Smooth muscle cell (in vitro differentiated cells): ENCODE measurements around the gene MAK. TPM values are rescaled to one million over a fixed set of nuclear protein-coding genes. Genes with fewer than 3 reads are reported as not detected.

Experiments
- DNase-seq: peaks from one replicate; lab custom pipeline; 2025; ENCODE audit not compliant: unreplicated experiment; lab: John Stamatoyannopoulos, UW
- H2AFZ ChIP-seq: fragments of 200-600 bp; sonication (generic); 2 replicates; pipeline ENCODE4 v1.6.0; 2016; ENCODE audit warnings: antibody characterized with exemption, low read depth, mild to moderate bottlenecking
- H3F3A ChIP-seq: fragments of 200-600 bp; sonication (generic); 2 replicates; pipeline ENCODE4 v1.6.0; 2017; ENCODE audit warnings: antibody characterized with exemption, low read depth
- H3K27ac ChIP-seq: fragments of 200-600 bp; sonication (generic); 2 replicates; pipeline ENCODE4 v1.5.1; 2016; ENCODE audit warnings: low read depth, mild to moderate bottlenecking
- H3K27me3 ChIP-seq: fragments of 200-600 bp; sonication (generic); 2 replicates; pipeline ENCODE4 v1.6.1; 2016; ENCODE audit warnings: low read depth, mild to moderate bottlenecking
- H3K36me3 ChIP-seq: fragments of 200-600 bp; sonication (generic); 2 replicates; pipeline ENCODE4 v1.5.1; 2016; ENCODE audit warnings: low read depth
- H3K4me1 ChIP-seq: fragments of 200-600 bp; sonication (generic); 2 replicates; pipeline ENCODE4 v1.5.1; 2016; ENCODE audit warnings: low read depth
- H3K4me2 ChIP-seq: fragments of 200-600 bp; sonication (generic); 2 replicates; pipeline ENCODE4 v1.6.0; 2016; ENCODE audit warnings: mild to moderate bottlenecking
- H3K4me3 ChIP-seq: fragments of 200-600 bp; sonication (generic); 2 replicates; pipeline ENCODE4 v1.5.1; 2016; ENCODE audit warnings: mild to moderate bottlenecking
- H3K79me2 ChIP-seq: fragments of 200-600 bp; sonication (generic); 2 replicates; pipeline ENCODE4 v1.6.0; 2016; ENCODE audit warnings: low read depth, mild to moderate bottlenecking
- H3K9ac ChIP-seq: fragments of 200-600 bp; sonication (generic); 2 replicates; pipeline ENCODE4 v1.6.0; 2016; ENCODE audit warnings: low read depth
- H3K9me3 ChIP-seq: fragments of 200-600 bp; sonication (generic); replicated peaks from 2 replicates; pipeline ENCODE4 v1.5.1; 2016; ENCODE audit warnings: low read depth
- H4K20me1 ChIP-seq: fragments of 200-600 bp; sonication (generic); 2 replicates; pipeline ENCODE4 v1.6.0; 2016; ENCODE audit warnings: low read depth
- WGBS: methylation state at CpG from one replicate; pipeline ENCODE4 v1.1.7; 2016; ENCODE audit warnings: low lambda C conversion rate; 5-methylcytosine and 5-hydroxymethylcytosine counted together
- polyA plus RNA-seq: library from polyadenylated mRNA; unstranded; fragments of >200 nt; fragmentation: Nextera tagmentation; extraction: Ambion mirVana; gene quantifications from 2 replicates; pipeline ENCODE4 v1.2.1, GENCODE V29; 2016
- total RNA-seq: library from RNA; depleted of rRNA; stranded (reverse); fragments of >200 nt; gene quantifications from 2 replicates; pipeline ENCODE4 v1.2.3, GENCODE V29; 2014
- TF ChIP-seq, protein P1 (sequence below): fragments of 200-600 bp; sonication (generic); IDR thresholded peaks from 2 replicates; pipeline ENCODE4 v1.5.1; 2017; ENCODE audit warnings: borderline replicate concordance, mild to moderate bottlenecking, antibody characterized with exemption; ENCODE audit not compliant: insufficient read depth, poor library complexity, severe bottlenecking

MAK gene
- total and polyA plus RNA-seq, 2 experiments from 2014 or later, result 0.07 TPM; not detected in 1

DNA sequence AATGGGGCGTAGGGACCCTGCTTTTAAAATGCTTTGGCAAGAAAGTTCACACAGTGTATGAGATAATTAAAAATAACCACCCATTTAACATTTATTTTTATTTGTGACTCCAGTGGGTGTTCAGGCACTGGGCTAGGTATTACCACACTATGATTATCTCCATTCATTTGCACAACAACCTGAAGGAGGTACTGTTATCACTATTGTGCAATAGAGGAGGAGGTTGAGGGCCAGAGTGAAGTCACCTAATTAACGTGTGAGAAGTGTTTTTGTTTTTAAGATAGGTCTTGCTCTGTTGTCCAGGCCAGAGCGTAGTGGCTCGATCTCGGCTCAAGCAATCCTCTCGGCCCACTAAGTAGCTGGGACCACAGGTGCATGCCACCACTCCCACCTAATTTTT lies 29.2 kb downstream of the MAK start:
- WGBS, result 91% methylated on average over 6 of the region's 6 CpGs
- no peaks in the 10 kb centered on the region for H3K79me2 ChIP-seq
- no peak for DNase-seq
- H3K9me3 ChIP-seq, result no peaks in the 10 kb centered on the region
- no peak overlapping the region for H3K9ac ChIP-seq
- no peak overlapping the region for H2AFZ ChIP-seq
- H3K4me3 ChIP-seq, result no peak overlapping the region
- H3K4me2 ChIP-seq, result no peak overlapping the region
- TF ChIP-seq, protein P1, sequence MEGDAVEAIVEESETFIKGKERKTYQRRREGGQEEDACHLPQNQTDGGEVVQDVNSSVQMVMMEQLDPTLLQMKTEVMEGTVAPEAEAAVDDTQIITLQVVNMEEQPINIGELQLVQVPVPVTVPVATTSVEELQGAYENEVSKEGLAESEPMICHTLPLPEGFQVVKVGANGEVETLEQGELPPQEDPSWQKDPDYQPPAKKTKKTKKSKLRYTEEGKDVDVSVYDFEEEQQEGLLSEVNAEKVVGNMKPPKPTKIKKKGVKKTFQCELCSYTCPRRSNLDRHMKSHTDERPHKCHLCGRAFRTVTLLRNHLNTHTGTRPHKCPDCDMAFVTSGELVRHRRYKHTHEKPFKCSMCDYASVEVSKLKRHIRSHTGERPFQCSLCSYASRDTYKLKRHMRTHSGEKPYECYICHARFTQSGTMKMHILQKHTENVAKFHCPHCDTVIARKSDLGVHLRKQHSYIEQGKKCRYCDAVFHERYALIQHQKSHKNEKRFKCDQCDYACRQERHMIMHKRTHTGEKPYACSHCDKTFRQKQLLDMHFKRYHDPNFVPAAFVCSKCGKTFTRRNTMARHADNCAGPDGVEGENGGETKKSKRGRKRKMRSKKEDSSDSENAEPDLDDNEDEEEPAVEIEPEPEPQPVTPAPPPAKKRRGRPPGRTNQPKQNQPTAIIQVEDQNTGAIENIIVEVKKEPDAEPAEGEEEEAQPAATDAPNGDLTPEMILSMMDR, result no peak
- H3K36me3 ChIP-seq, result no peaks in the 10 kb centered on the region
- no peak overlapping the region for H3K27ac ChIP-seq
- H3K27me3 ChIP-seq, result no peaks in the 10 kb centered on the region
- no peaks in the 10 kb centered on the region for H4K20me1 ChIP-seq
- no peaks in the 10 kb centered on the region for H3K4me1 ChIP-seq
- no peaks in the 10 kb centered on the region for H3F3A ChIP-seq

DNA sequence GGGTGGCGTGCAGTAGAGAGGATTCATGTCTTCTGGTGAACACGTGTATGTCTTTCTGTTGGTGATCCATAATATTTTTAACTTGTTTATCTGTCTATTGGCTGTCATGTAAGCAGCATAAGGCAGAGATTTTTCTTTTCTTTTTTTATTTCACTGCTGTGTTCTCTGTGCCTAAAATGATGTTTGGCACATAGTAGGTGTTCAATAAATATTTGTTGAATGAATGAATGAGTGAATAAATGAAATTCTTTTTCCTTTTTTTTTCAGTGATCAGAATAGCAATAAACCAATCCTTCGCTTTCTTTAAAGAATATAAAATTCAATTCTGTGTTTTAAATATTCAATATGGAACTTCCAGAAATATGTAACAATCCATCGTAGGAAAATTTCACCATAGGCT lies 30.0 kb downstream of the MAK start:
- Histone ChIP-seq H3K36me3 (no peaks in the 10 kb centered on the region), H3K4me1 (no peaks in the 10 kb centered on the region), H3F3A (no peaks in the 10 kb centered on the region), H3K27me3 (no peaks in the 10 kb centered on the region), H3K4me3 (no peak overlapping the region), H3K27ac (no peak overlapping the region), H3K9ac (no peak overlapping the region), H4K20me1 (no peaks in the 10 kb centered on the region), H3K4me2 (no peak overlapping the region), H3K79me2 (no peaks in the 10 kb centered on the region), H3K9me3 (no peaks in the 10 kb centered on the region), H2AFZ (no peak overlapping the region)
- 98% methylated on average over 4 of the region's 4 CpGs for WGBS
- TF ChIP-seq, protein P1, result no peak
- no peak for DNase-seq

DNA sequence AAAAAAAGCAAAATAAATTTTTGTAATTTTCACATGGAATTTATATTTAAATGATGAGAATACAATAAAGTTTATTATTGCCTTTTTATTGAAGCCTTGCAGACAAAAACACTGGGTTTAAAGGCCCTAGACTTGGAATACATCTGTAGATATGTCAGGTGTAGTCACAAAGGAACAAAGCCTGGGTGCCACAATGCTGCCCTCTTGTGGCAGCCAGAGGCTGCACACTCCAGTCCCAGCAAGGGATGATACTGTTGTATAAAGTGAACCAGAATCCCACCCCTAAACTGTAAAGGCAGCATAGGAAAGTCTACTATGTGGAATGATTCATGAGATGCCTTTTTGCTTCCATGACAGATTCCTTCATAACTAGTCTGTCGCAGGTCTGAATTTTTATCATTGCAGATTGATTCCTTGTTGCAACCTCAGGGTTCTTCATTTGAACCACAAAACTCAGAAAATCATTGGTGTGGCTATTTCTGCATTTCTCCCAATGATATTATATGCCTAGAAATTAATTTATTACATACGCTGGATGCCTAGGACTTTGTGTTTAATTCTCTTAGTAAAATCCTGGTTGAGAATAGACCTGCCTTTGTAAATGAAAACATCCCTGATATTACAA lies 37.0 kb downstream of the MAK start:
- no peaks in the 10 kb centered on the region for H3K4me1 ChIP-seq
- H3K27ac ChIP-seq, result no peak overlapping the region
- TF ChIP-seq, protein P1, result peak; percentile 98
- H3K9ac ChIP-seq, result no peak overlapping the region
- H3K4me3 ChIP-seq, result no peak overlapping the region
- no peaks in the 10 kb centered on the region for H3K9me3 ChIP-seq
- peak; percentile 0 for DNase-seq
- H3K36me3 ChIP-seq, result no peaks in the 10 kb centered on the region
- no peaks in the 10 kb centered on the region for H3F3A ChIP-seq
- 25% methylated on average over 2 of the region's 2 CpGs for WGBS
- H2AFZ ChIP-seq, result no peak overlapping the region
- H4K20me1 ChIP-seq, result no peaks in the 10 kb centered on the region
- no peaks in the 10 kb centered on the region for H3K27me3 ChIP-seq
- no peak overlapping the region for H3K4me2 ChIP-seq
- H3K79me2 ChIP-seq, result no peaks in the 10 kb centered on the region

DNA sequence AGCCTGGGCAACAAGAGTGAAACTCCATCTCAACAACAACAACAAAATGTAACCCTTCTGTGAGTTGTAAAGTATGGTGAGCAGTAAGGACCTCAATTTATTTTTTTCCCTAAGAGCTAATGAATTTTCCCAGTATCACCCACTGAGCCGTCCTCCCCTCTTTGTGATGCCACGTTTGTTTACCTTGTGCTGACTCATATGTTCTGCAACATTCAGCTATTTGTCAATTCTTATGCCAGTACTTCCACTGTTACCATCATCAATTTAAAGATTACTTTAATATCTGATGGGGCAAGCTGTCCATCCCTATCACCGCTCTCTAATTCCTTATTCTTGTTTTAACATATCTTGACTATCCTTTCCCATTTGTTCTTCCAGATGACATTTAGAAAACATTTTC lies 37.5 kb downstream of the MAK start:
- no peak overlapping the region for H3K9ac ChIP-seq
- no peaks in the 10 kb centered on the region for H3K79me2 ChIP-seq
- DNase-seq, result no peak
- no peaks in the 10 kb centered on the region for H3K4me1 ChIP-seq
- no peaks in the 10 kb centered on the region for H3K36me3 ChIP-seq
- no peak overlapping the region for H2AFZ ChIP-seq
- no peak overlapping the region for H3K27ac ChIP-seq
- TF ChIP-seq, protein P1, result no peak
- H3K4me2 ChIP-seq, result no peak overlapping the region
- H3K9me3 ChIP-seq, result no peaks in the 10 kb centered on the region
- 51% methylated on average over 3 of the region's 3 CpGs for WGBS
- no peaks in the 10 kb centered on the region for H3K27me3 ChIP-seq
- no peak overlapping the region for H3K4me3 ChIP-seq
- H3F3A ChIP-seq, result no peaks in the 10 kb centered on the region
- H4K20me1 ChIP-seq, result no peaks in the 10 kb centered on the region
